Left lung (tissue), 10 donors: ENCODE results near the gene PPP1R9B. TPM values are rescaled to one million over a fixed set of nuclear protein-coding genes. Genes with fewer than 3 reads are reported as not detected.
A peak's percentile ranks its signal among the peaks of the same experiment; 100 is the strongest.

Experiments used
- ATAC-seq: fragments of 200-7000 bp; cut with Tn5 transposase; one replicate; pipeline ENCODE4 v1.9.1; 2020; ENCODE audit warnings: moderate library complexity
- DNase-seq, 4 donors: peaks; one replicate each; pipeline ENCODE4 v3.0.0-alpha.2; 2013 to 2020
- H3K27ac ChIP-seq, 2 donors: fragments of 200-600 bp; sonication (generic) in 1 of 2; one replicate each; pipeline versions ENCODE4 v1.5.0 to v1.8.0; 2020 to 2021
- H3K27me3 ChIP-seq, 2 donors: fragments of 200-600 bp; sonication (generic) in 1 of 2; one replicate each; pipeline versions ENCODE4 v1.5.0 to v1.8.0; 2020 to 2021
- H3K36me3 ChIP-seq, 2 donors: fragments of 200-600 bp; sonication (generic) in 1 of 2; one replicate each; pipeline versions ENCODE4 v1.5.0 to v1.8.0; 2020 to 2021
- H3K4me1 ChIP-seq, 2 donors: fragments of 200-600 bp; one replicate each; pipeline ENCODE4 v1.8.0; 2021
- H3K4me3 ChIP-seq, 2 donors: fragments of 200-600 bp; sonication (generic) in 1 of 2; one replicate each; pipeline versions ENCODE4 v1.5.0 to v1.8.0; 2020 to 2021; ENCODE audit warnings: mild to moderate bottlenecking in 1 of 2
- H3K9me3 ChIP-seq, 2 donors: fragments of 200-600 bp; sonication (generic) in 1 of 2; one replicate each; pipeline versions ENCODE4 v1.5.0 to v1.8.0; 2020 to 2021
- CTCF ChIP-seq, 2 donors: fragments of 200-600 bp; sonication (generic) in 1 of 2; IDR thresholded peaks; one replicate each; pipeline versions ENCODE4 v1.5.0 to v1.8.0; 2021; ENCODE audit warnings: antibody characterized with exemption in 2 of 2
- intact Hi-C, 2 donors: fragments of 100-400 bp; cut with DNase I; formaldehyde crosslinking; loops; one replicate each; pipeline versions ENCODE4 v1.11.2 to v1.14.2; 2022
- polyA plus RNA-seq, 6 donors: library from polyadenylated mRNA; unstranded; fragments of 120-200 nt; gene quantifications; one replicate each; pipeline ENCODE4 v1.2.1, GENCODE V29; 2013; ENCODE audit not compliant: insufficient read length in 6 of 6
- total RNA-seq, 2 donors: library from RNA; stranded (reverse); fragmentation: NEBNext Ultra II Directional; extraction: Animal tissue kit (Norgen Biotek cat#: 25700); gene quantifications; one replicate each; pipeline ENCODE4 v1.2.1, GENCODE V29; 2021
- donor health status: DM: no; HTN: yes; CAD: no.
- donor health status: DM: no; HTN: no; CAD: no.

The PPP1R9B gene
- total and polyA plus RNA-seq, 8 donors: 53.4 to 86.6 (median 67.3) TPM

- TF ChIP-seq CTCF (IDR thresholded peaks at IDR 0.05): no peak
- Histone ChIP-seq H3K27ac (peak overlapping the region in 1 of 2 donors; percentile 59), H3K4me1 (peaks cover 0 to 21% of the 10 kb centered on the region in 2 donors), H3K4me3 (no peak overlapping the region), H3K27me3 (no peaks in the 10 kb centered on the region), H3K9me3 (no peaks in the 10 kb centered on the region), H3K36me3 (peaks cover 0 to 68% of the 10 kb centered on the region in 2 donors)
- intact Hi-C loops: no loop called here
- ATAC-seq (no peak), DNase-seq (peak in 1 of 4 donors; percentile 50)
Measured at GRCh38 chr17:50187751-50188530, 37.5 kb upstream of the PPP1R9B start.

GRCh38 chr17:50187394-50187725 is 36.9 kb upstream of the PPP1R9B start:
- H3K4me1 ChIP-seq: peaks cover 0 to 21% of the 10 kb centered on the region in 2 donors
- no peaks in the 10 kb centered on the region for H3K9me3 ChIP-seq
- no peak overlapping the region for H3K4me3 ChIP-seq
- intact Hi-C loops: no loop called here
- no peaks in the 10 kb centered on the region for H3K27me3 ChIP-seq
- H3K36me3 ChIP-seq: peaks cover 0 to 63% of the 10 kb centered on the region in 2 donors
- no peak for TF ChIP-seq CTCF (IDR thresholded peaks at IDR 0.05)
- DNase-seq (no peak), ATAC-seq (no peak)
- H3K27ac ChIP-seq: peak overlapping the region in 1 of 2 donors; percentile 59

GRCh38 chr17:50186661-50187393 is 36.4 kb upstream of the PPP1R9B start:
- Histone ChIP-seq H3K4me1 (peaks cover 0 to 21% of the 10 kb centered on the region in 2 donors), H3K36me3 (peaks cover 0 to 59% of the 10 kb centered on the region in 2 donors), H3K9me3 (no peaks in the 10 kb centered on the region), H3K4me3 (no peak overlapping the region), H3K27me3 (no peaks in the 10 kb centered on the region), H3K27ac (peak overlapping the region in 1 of 2 donors; percentile 59)
- ATAC-seq (peak; percentile 2), DNase-seq (peak in 1 of 4 donors; percentile 70)
- TF ChIP-seq CTCF (IDR thresholded peaks at IDR 0.05): no peak
- intact Hi-C loops: no loop called here

DNA sequence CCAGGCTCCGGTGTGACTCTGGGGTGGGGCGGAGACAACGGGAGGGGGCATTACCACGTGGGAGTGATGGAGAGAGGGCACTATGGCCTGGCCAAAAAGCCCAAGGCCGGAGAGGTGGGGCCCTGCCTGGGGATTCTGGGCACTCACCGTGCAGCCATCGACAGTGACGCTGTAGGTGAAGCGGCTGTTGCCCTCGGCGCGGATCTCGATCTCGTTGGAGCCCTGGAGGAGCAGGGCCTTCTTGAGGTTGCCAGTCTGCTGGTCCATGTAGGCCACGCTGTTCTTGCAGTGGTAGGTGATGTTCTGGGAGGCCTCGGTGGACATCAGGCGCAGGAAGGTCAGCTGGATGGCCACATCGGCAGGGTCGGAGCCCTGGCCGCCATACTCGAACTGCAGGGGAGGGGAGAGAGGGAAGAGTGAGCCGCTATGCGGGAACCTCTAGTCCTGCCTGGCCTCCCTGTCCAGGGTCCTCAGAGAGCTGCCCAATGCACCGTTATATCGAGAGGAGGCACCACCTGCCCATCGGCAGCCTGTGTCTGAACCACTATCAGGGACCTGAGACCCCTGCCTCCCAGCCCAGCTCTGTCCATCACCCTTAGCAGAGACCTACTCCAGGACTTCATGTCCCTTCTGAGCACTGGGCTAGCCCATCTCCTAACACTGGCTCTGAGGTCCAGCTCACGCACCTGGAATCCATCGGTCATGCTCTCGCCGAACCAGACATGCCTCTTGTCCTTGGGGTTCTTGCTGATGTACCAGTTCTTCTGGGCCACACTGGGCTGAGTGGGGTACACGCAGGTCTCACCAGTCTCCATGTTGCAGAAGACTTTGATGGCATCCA is 35.4 kb upstream of the PPP1R9B start:
- peak in 1 of 4 donors; percentile 64 for DNase-seq
- intact Hi-C loops: no loop called here
- H3K9me3 ChIP-seq: no peaks in the 10 kb centered on the region
- H3K4me3 ChIP-seq: no peak overlapping the region
- TF ChIP-seq CTCF (IDR thresholded peaks at IDR 0.05): no peak
- H3K27me3 ChIP-seq: no peaks in the 10 kb centered on the region
- peaks cover 0 to 50% of the 10 kb centered on the region in 2 donors for H3K36me3 ChIP-seq
- H3K4me1 ChIP-seq: peaks cover 0 to 21% of the 10 kb centered on the region in 2 donors
- H3K27ac ChIP-seq: peak overlapping the region in 1 of 2 donors; percentile 59
- ATAC-seq: no peak
